HG03175 (cell line): Measurements from ENCODE around the gene STARD4.

Experiments used
- ATAC-seq: cut with Tn5 transposase; IDR thresholded peaks from one replicate; pipeline ENCODE4 v1.9.1; 2021; ENCODE audit warnings: mild to moderate bottlenecking, moderate library complexity; ENCODE audit not compliant: unreplicated experiment

The STARD4 gene

GRCh38 chr5:111472579-111472978, 39.8 kb downstream of the STARD4 start:
- peak; percentile 46 for ATAC-seq

GRCh38 chr5:111472096-111472495, 40.2 kb downstream of the STARD4 start:
- no peak for ATAC-seq

GRCh38 chr5:111469903-111470302, 42.4 kb downstream of the STARD4 start:
- ATAC-seq = no peak

- no peak for ATAC-seq
These were observed 42.9 kb downstream of the STARD4 start for GRCh38 chr5:111469293-111469896.

DNA sequence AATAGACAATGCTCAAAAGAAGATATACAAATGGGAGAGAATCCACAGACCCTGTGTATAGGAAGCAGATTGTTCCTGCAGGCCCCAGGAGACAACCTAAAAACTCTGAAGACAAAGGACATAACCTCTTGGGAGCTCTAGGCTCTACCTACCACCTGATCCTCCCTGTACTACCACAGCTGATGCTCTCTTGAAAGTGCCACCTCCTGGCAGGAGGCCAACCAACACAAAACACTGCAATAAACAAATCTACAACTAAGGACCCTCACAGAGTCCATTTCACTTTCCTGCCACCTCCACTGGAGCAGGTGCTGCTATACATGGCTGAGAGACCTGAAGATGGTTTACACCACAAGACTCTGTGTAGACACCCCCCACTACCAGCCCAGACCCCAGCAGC, 49.0 kb downstream of the STARD4 start:
- ATAC-seq = no peak

- no peak for ATAC-seq
These were observed 50.4 kb downstream of the STARD4 start for GRCh38 chr5:111461934-111462333.

DNA sequence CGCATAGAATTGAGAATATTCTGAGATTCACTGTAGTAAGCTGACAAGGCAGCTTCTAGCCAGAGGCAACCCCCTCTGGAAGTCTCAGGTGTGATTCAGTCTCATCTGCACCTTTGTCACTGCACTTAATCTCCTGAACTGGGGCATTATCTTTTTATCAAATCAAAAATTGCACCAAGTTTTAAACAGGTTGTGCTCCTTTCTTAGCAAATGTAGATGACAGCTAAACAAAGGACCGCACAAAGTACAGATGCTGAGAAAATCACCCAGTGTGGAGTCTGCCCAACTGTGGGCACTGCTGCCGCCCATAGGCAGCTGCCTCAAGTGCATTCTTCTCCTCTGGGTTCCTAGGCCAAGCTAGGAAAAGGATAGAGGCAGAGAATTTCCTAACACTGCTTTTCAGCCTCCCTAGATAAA, 51.1 kb downstream of the STARD4 start:
- ATAC-seq = no peak

- no peak for ATAC-seq
These were observed 57.6 kb downstream of the STARD4 start for GRCh38 chr5:111454776-111455175.

- ATAC-seq = no peak
These were observed 58.1 kb downstream of the STARD4 start for GRCh38 chr5:111454198-111454622.

- ATAC-seq = no peak
These were observed 58.6 kb downstream of the STARD4 start for GRCh38 chr5:111453747-111454146.

DNA sequence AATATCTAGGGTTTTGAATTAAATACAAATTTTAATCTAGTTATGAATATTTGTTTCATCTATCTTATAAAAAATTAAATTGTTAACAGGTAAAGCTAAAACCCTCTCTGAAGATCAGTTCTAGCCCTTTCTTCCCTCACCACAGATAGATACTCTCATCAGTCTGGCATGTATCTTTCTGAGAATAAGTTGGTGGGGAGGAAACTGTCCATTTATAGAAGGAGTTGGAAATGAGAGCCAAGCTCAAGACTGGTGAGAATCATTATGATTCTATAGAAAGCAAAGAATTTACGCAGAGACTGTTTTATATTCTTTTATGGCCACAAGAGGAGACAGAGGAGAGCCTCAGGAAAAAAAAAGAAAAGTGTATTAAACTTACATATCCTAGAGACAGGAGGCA, 59.0 kb downstream of the STARD4 start:
- no peak for ATAC-seq

DNA sequence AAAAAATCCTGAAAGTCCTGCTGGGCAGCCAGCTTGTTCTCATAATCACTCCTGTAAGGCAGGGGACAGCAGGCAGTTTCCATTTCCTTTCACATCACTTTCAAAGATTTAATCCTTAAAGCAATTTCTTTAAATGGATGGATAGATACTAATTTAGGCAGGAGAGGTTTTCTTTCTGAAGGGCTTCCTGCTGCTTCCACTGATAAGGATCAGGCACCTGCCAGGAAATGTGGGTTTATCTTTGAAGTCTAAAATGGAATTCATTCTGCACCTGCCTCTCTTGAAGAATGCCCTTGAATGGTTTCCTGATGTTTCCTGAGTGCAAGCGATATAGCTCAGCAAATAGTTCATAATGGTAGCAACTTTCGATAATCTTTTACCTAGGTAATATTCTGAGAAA, 64.5 kb downstream of the STARD4 start:
- ATAC-seq = no peak

GRCh38 chr5:111447099-111447498, 65.2 kb downstream of the STARD4 start:
- ATAC-seq = no peak
